ENCODE results near the gene ENTPD2.

- no peak for TF ChIP-seq POLR2AphosphoS5 (IDR thresholded peaks at IDR 0.05; ENCODE audit: insufficient read depth, low read depth, low read length)
- TF ChIP-seq JUN (IDR thresholded peaks at IDR 0.05; ENCODE audit: borderline replicate concordance, insufficient read depth, insufficient read length, low read depth) = no peak
These were observed 14.1 kb upstream of the ENTPD2 start for GRCh38 chr9:137067860-137068538.
